ENCODE data around the gene PPFIBP2. TPM values are rescaled to one million over a fixed set of nuclear protein-coding genes. Genes with fewer than 3 reads are reported as not detected.
A peak's percentile ranks its signal among the peaks of the same experiment; 100 is the strongest.

Gene PPFIBP2
- total RNA-seq, 3 donors from 2014 or later, result 2.6 to 5.4 (median 3.5) TPM

GRCh38 chr11:7578276-7578955 is 64.6 kb downstream of the PPFIBP2 start:
- peaks cover 3% of the 10 kb centered on the region for H3K36me3 Mint-ChIP-seq (ENCODE audit: insufficient read depth)
- peaks cover 50% of the 10 kb centered on the region for H3K27me3 Mint-ChIP-seq (ENCODE audit: low read depth)
- ATAC-seq (no peak), DNase-seq (no peak)
- H3K9me3 Mint-ChIP-seq, result no peaks in the 10 kb centered on the region
- H3K4me3 Mint-ChIP-seq, result peak overlapping the region; percentile 59
- peaks cover 35% of the 10 kb centered on the region for H3K4me1 Mint-ChIP-seq (ENCODE audit: low read depth)

GRCh38 chr11:7579361-7579791 is 65.6 kb downstream of the PPFIBP2 start:
- Mint-ChIP-seq H3K27me3 (ENCODE audit: low read depth) (peaks cover 50% of the 10 kb centered on the region), H3K36me3 (ENCODE audit: insufficient read depth) (peaks cover 3% of the 10 kb centered on the region), H3K4me1 (ENCODE audit: low read depth) (peaks cover 33% of the 10 kb centered on the region), H3K4me3 (no peak overlapping the region), H3K9me3 (no peaks in the 10 kb centered on the region)
- no peak for ATAC-seq
- no peak for DNase-seq

GRCh38 chr11:7581021-7581590 is 67.3 kb downstream of the PPFIBP2 start:
- no peak for DNase-seq
- H3K9me3 Mint-ChIP-seq, result no peaks in the 10 kb centered on the region
- peaks cover 24% of the 10 kb centered on the region for H3K4me1 Mint-ChIP-seq (ENCODE audit: low read depth)
- H3K4me3 Mint-ChIP-seq, result no peak overlapping the region
- H3K36me3 Mint-ChIP-seq (ENCODE audit: insufficient read depth), result peaks cover 3% of the 10 kb centered on the region
- ATAC-seq, result no peak
- H3K27me3 Mint-ChIP-seq (ENCODE audit: low read depth), result peaks cover 33% of the 10 kb centered on the region

GRCh38 chr11:7582338-7582985 is 68.7 kb downstream of the PPFIBP2 start:
- H3K4me1 Mint-ChIP-seq (ENCODE audit: low read depth), result peaks cover 13% of the 10 kb centered on the region
- no peaks in the 10 kb centered on the region for H3K9me3 Mint-ChIP-seq
- ATAC-seq (no peak), DNase-seq (no peak)
- no peak overlapping the region for H3K4me3 Mint-ChIP-seq
- H3K27me3 Mint-ChIP-seq (ENCODE audit: low read depth), result peaks cover 21% of the 10 kb centered on the region
- peaks cover 3% of the 10 kb centered on the region for H3K36me3 Mint-ChIP-seq (ENCODE audit: insufficient read depth)

GRCh38 chr11:7583248-7583647 is 69.4 kb downstream of the PPFIBP2 start:
- Mint-ChIP-seq H3K4me1 (ENCODE audit: low read depth) (peaks cover 5% of the 10 kb centered on the region), H3K9me3 (no peaks in the 10 kb centered on the region), H3K4me3 (no peak overlapping the region), H3K27me3 (ENCODE audit: low read depth) (peaks cover 15% of the 10 kb centered on the region), H3K36me3 (ENCODE audit: insufficient read depth) (peaks cover 3% of the 10 kb centered on the region)
- no peak for DNase-seq
- no peak for ATAC-seq

GRCh38 chr11:7584910-7585309 is 71.1 kb downstream of the PPFIBP2 start:
- peaks cover 10% of the 10 kb centered on the region for H3K27me3 Mint-ChIP-seq (ENCODE audit: low read depth)
- H3K9me3 Mint-ChIP-seq, result no peaks in the 10 kb centered on the region
- H3K4me1 Mint-ChIP-seq (ENCODE audit: low read depth), result no peaks in the 10 kb centered on the region
- ATAC-seq, result no peak
- H3K4me3 Mint-ChIP-seq, result no peak overlapping the region
- no peak for DNase-seq
- peaks cover 5% of the 10 kb centered on the region for H3K36me3 Mint-ChIP-seq (ENCODE audit: insufficient read depth)

- Mint-ChIP-seq H3K9me3 (no peaks in the 10 kb centered on the region), H3K4me1 (ENCODE audit: low read depth) (no peaks in the 10 kb centered on the region), H3K36me3 (ENCODE audit: insufficient read depth) (peaks cover 2% of the 10 kb centered on the region), H3K27me3 (ENCODE audit: low read depth) (peaks cover 5% of the 10 kb centered on the region), H3K4me3 (no peak overlapping the region)
- DNase-seq, result no peak
- ATAC-seq, result no peak
Observed at GRCh38 chr11:7585816-7586215, 72.0 kb downstream of the PPFIBP2 start.

GRCh38 chr11:7586376-7586775 is 72.6 kb downstream of the PPFIBP2 start:
- Mint-ChIP-seq H3K4me3 (no peak overlapping the region), H3K27me3 (ENCODE audit: low read depth) (peaks cover 5% of the 10 kb centered on the region), H3K4me1 (ENCODE audit: low read depth) (peaks cover under 1% of the 10 kb centered on the region), H3K9me3 (no peaks in the 10 kb centered on the region), H3K36me3 (ENCODE audit: insufficient read depth) (peaks cover 2% of the 10 kb centered on the region)
- no peak for ATAC-seq
- no peak for DNase-seq

GRCh38 chr11:7587712-7588111 is 73.9 kb downstream of the PPFIBP2 start:
- H3K4me3 Mint-ChIP-seq, result no peak overlapping the region
- H3K27me3 Mint-ChIP-seq (ENCODE audit: low read depth), result peaks cover 5% of the 10 kb centered on the region
- DNase-seq (no peak), ATAC-seq (no peak)
- peaks cover 14% of the 10 kb centered on the region for H3K4me1 Mint-ChIP-seq (ENCODE audit: low read depth)
- peaks cover 2% of the 10 kb centered on the region for H3K36me3 Mint-ChIP-seq (ENCODE audit: insufficient read depth)
- H3K9me3 Mint-ChIP-seq, result no peaks in the 10 kb centered on the region

GRCh38 chr11:7589861-7590260 is 76.1 kb downstream of the PPFIBP2 start:
- DNase-seq (no peak), ATAC-seq (no peak)
- H3K4me3 Mint-ChIP-seq, result no peak overlapping the region
- peaks cover 19% of the 10 kb centered on the region for H3K4me1 Mint-ChIP-seq (ENCODE audit: low read depth)
- no peaks in the 10 kb centered on the region for H3K9me3 Mint-ChIP-seq
- no peaks in the 10 kb centered on the region for H3K27me3 Mint-ChIP-seq (ENCODE audit: low read depth)
- H3K36me3 Mint-ChIP-seq (ENCODE audit: insufficient read depth), result peaks cover 2% of the 10 kb centered on the region

- no peak for ATAC-seq
- Mint-ChIP-seq H3K4me3 (no peak overlapping the region), H3K4me1 (ENCODE audit: low read depth) (peaks cover 19% of the 10 kb centered on the region), H3K9me3 (no peaks in the 10 kb centered on the region), H3K36me3 (ENCODE audit: insufficient read depth) (peaks cover 2% of the 10 kb centered on the region), H3K27me3 (ENCODE audit: low read depth) (no peaks in the 10 kb centered on the region)
- DNase-seq, result no peak
Observed at GRCh38 chr11:7590529-7590928, 76.7 kb downstream of the PPFIBP2 start.

GRCh38 chr11:7591107-7591894 is 77.5 kb downstream of the PPFIBP2 start:
- H3K4me3 Mint-ChIP-seq, result no peak overlapping the region

GRCh38 chr11:7591987-7592386 is 78.2 kb downstream of the PPFIBP2 start:
- peaks cover 19% of the 10 kb centered on the region for H3K4me1 Mint-ChIP-seq (ENCODE audit: low read depth)
- DNase-seq (no peak), ATAC-seq (no peak)
- no peaks in the 10 kb centered on the region for H3K27me3 Mint-ChIP-seq (ENCODE audit: low read depth)
- H3K36me3 Mint-ChIP-seq (ENCODE audit: insufficient read depth), result peaks cover 2% of the 10 kb centered on the region
- H3K9me3 Mint-ChIP-seq, result no peaks in the 10 kb centered on the region
- no peak overlapping the region for H3K4me3 Mint-ChIP-seq

More at GRCh38 chr11:7591107-7591894, 77.5 kb downstream of the PPFIBP2 start:
- DNase-seq (no peak), ATAC-seq (no peak)
- Mint-ChIP-seq H3K27me3 (ENCODE audit: low read depth) (no peaks in the 10 kb centered on the region), H3K4me1 (ENCODE audit: low read depth) (peaks cover 19% of the 10 kb centered on the region), H3K9me3 (no peaks in the 10 kb centered on the region), H3K36me3 (ENCODE audit: insufficient read depth) (peaks cover 2% of the 10 kb centered on the region)

GRCh38 chr11:7592711-7593110 is 78.9 kb downstream of the PPFIBP2 start:
- Mint-ChIP-seq H3K27me3 (ENCODE audit: low read depth) (no peaks in the 10 kb centered on the region), H3K4me3 (no peak overlapping the region), H3K36me3 (ENCODE audit: insufficient read depth) (peaks cover 2% of the 10 kb centered on the region), H3K9me3 (no peaks in the 10 kb centered on the region), H3K4me1 (ENCODE audit: low read depth) (peaks cover 19% of the 10 kb centered on the region)
- DNase-seq (no peak), ATAC-seq (no peak)

Measured in activated T-cell treated with anti-CD3 and anti-CD28 coated beads, Interleukin-2, amount 50 U/mL, for 4 hours (primary cell).